NAMALWA (cell line): ENCODE data around the gene GPR151.

Experiments
- DNase-seq: peaks from one replicate; pipeline ENCODE4 v3.0.0-alpha.2; 2015; ENCODE audit warnings: low spot score

Gene GPR151

GRCh38 chr5:146520731-146521130 is 4.7 kb upstream of the GPR151 start:
- DNase-seq: no peak

GRCh38 chr5:146519554-146519953 is 3.6 kb upstream of the GPR151 start:
- DNase-seq: no peak

GRCh38 chr5:146515473-146516150 is 378 bp downstream of the GPR151 start:
- no peak for DNase-seq

- no peak for DNase-seq
Observed at GRCh38 chr5:146514575-146514974, 1.4 kb downstream of the GPR151 start.

GRCh38 chr5:146513462-146513861 is 2.5 kb downstream of the GPR151 start:
- no peak for DNase-seq

GRCh38 chr5:146510559-146511125 is 5.3 kb downstream of the GPR151 start:
- no peak for DNase-seq

- DNase-seq: no peak
Observed at GRCh38 chr5:146507428-146507827, 8.6 kb downstream of the GPR151 start.

- DNase-seq: no peak
Observed at GRCh38 chr5:146499680-146500079, 16.3 kb downstream of the GPR151 start.

- no peak for DNase-seq
Observed at GRCh38 chr5:146494656-146495055, 21.3 kb downstream of the GPR151 start.

GRCh38 chr5:146490089-146490843 is 25.7 kb downstream of the GPR151 start:
- DNase-seq: no peak

GRCh38 chr5:146484714-146485391 is 31.1 kb downstream of the GPR151 start:
- DNase-seq: no peak

GRCh38 chr5:146482775-146483174 is 33.2 kb downstream of the GPR151 start:
- DNase-seq: no peak

- DNase-seq: no peak
Observed at GRCh38 chr5:146475906-146476305, 40.1 kb downstream of the GPR151 start.

- DNase-seq: peak; percentile 49
Observed at GRCh38 chr5:146475190-146475780, 40.7 kb downstream of the GPR151 start.

GRCh38 chr5:146474065-146474464 is 41.9 kb downstream of the GPR151 start:
- DNase-seq: no peak

GRCh38 chr5:146467760-146468159 is 48.2 kb downstream of the GPR151 start:
- no peak for DNase-seq

GRCh38 chr5:146466521-146467349 is 49.3 kb downstream of the GPR151 start:
- DNase-seq: peak; percentile 35

GRCh38 chr5:146463446-146463845 is 52.5 kb downstream of the GPR151 start:
- no peak for DNase-seq
